GM19452 (cell line): ENCODE data around the gene WDR38.

Experiments used
- ATAC-seq: cut with Tn5 transposase; IDR thresholded peaks from one replicate; pipeline ENCODE4 v1.9.1; 2021; ENCODE audit not compliant: unreplicated experiment

Gene WDR38

DNA sequence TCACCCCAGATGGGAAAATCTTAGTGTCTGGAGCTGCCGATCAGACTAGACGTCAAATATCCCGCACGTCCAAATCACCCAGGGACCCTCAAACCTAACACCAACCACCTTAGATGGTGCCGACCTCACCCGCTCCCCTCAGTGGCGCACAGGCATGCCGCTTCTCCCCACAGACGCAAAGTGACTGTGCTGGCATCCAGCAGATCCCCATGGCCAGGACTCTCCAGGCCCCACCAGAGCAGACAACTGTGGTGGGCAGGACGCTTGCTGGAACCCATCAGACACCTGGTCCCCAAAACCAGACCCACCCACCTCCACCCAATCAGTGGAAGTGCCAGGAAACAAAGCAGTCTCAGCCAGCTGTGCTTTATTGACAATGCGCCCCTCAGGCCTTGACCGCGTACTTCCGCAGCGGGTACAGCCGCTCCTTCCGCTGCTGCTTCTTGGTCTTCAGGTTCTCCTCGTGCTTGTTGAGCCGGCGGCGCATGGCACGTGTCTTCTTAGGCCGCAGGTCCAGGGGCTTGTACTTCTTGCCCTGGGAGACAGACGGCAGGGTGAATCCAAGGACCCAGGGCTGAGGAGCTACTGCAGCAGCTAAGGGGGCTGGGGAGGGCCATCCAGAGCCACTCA lies 4.4 kb downstream of the WDR38 start:
- ATAC-seq, result no peak

DNA sequence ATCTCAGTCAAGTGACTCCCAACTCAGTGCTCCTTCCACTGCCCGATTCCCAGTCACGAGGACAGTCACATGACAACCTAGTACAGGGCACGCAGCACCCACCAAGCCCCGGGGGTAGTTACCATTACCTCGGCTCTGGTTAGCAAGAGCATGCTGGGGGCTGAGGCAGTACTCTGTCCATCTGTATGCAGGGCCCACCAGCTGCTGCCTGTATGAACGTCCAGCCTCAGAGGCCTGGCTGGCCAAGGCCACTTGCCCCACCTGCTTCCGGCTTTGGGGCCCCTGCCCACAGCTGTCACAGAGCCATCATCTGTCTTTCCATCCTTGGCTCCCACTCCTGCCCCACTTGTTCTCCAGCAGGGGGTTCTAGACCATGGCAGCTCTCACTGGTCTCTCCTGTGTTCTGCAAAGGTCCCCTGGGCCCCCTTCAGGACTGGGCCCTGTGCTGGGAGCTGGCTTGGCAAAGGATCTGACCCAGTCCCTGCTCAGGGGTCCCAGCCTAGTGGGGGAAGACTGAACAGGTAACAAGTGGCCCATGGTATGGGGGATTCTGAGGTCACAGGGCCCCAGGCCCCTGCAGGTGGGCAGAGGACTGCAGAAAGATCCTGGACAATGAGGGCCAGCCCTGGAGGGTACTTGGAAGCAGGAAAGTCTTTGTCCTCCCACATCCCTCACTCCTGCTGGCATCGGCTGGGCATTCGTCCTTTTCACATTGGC lies 5.2 kb downstream of the WDR38 start:
- no peak for ATAC-seq

DNA sequence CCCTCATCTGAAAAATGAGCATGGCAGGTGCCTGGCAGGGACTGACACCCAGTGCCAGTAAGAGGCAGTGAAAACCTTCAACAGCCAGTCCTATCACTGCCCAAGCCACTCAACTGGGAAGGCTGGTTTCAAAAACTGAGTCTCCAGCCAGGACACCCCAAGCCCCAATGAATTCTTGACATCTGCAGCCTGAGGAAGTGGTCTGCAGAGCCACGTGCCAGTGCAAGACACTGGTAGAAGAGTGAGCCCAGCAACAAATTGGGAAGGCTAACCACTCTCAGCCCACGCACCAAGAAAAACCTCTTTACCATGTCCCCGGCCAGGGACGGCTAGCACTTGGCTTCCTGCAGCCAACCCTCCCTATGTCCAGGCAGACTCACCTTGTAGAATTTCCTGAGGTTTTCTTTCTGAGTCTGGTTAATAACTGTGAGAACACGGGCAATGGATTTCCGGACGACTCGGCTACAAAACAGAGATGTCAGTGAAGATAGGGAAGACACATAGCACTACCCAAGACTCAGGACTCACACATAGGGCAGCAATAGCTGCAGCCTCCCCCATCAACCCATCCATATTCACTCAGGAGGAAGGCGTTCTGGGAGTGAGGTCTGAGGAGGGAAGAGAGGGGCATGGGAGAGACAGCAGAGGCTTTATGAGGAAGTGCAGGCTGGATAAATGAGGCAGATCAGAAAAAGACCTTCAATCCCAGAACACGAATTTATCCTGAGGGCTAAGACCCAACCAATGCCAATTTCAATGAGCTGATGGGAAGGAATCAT lies 6.7 kb downstream of the WDR38 start:
- ATAC-seq, result no peak

DNA sequence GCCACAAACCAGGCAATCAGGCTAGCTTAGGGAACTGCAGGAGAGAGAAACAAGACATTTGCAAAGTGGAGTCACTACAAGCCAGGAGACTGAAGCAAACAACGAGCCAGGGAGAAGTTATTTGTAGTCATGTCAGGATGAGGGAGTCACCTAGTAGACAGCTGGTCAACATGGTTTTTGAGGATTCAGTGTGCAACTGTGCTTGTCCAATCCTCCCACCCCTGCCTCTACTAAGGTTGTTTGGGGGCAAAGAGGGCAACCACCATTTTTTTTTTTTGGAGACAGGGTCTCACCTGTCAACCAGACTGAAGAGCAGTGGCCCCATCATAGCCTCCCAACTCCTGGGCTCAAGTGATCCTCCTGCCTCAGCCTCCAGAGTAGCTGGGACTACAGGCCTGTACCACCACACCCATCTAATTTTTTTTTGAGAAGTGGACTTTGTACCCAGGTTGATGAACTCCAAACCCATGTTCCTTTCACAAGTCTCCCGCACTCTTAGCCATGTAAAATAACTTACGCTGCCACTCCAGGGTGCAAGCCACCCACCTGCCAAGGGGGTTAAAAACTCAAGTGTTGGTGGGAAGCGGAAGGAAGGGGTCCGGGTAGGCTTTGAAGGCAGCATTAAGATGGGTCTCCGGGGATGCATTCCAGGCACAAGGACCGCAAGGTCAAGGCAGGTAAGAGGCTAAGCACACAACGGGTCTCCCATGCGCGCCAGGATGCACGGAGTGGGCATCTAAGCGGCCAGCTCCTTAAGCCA lies 7.5 kb downstream of the WDR38 start:
- no peak for ATAC-seq

DNA sequence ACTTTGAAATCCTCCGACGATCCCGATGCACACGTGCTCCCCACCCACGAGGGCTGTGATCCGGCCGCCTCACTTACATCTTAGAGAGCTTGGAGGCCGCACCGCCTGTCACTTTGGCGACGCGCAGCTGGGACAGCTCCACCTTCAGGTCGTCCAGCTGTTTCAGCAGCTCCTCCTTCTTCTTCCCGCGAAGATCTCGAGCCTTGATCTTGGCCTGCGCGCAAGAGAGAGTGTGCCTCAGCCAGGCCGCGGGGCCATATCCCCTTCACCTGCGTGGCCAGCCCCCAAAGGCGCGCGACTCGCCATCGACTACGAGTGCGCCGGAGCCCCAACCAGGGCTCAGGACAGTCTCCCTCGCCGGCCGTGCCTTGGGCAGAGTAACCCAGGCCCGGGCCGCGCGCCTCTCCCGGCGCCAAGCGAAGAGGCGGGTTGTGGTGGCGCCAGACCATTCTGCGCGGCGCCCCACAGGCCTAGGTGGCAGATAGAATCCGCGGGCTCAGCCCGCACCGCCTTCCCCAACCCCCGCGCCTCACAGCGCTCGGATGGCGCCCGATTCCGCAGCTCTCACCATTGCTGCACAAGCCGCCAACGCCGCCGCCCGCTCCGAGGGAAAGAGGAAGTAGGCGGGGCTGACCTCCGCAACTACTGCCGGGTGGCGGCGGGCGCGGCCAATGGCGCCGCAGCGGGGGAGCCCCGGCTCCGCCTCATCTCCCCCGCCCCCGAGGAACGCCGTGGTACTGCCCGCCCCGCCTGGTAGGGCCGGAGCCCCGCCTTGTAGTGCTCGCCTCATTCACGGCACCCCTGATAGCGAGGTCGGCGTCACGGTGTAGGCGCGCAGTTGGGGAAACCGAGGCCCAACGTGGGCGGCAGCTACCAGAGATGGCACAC lies 8.3 kb downstream of the WDR38 start, which contains the start of the genes ARPC5L and RPL35:
Gene ARPC5L (plus strand): TSS at position 789 of the 888 bp plus-strand sequence. CDS start 7,161 bp downstream, outside the sequence.
Gene RPL35 (minus strand): TSS at position 616 of the 888 bp plus-strand sequence. CDS start 45 bp downstream, at position 571.
- peak; percentile 88 for ATAC-seq

DNA sequence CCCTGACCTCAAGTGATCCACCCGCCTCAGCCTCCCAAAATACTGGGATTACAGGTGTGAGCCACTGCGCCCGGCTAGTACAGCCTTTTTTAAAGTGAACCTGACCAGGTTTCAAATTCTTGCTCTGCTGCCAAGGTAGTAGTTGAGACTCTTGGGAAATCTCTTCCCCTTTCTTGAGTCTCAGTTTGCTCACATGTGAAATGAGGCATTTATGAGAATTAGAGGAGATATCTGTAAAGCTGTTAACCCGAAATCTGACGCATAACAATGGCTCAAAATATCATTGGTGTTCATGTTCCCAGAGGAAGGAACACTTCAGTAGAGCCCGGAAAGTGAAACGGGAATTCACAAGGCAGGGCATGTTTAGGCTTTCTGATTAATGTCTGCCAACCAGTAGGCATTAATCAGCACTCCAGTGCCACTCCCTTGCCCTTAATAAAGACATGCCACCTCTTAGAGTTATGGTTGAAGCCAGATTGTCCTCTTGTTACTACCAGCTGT lies 10.2 kb downstream of the WDR38 start:
- ATAC-seq, result no peak

DNA sequence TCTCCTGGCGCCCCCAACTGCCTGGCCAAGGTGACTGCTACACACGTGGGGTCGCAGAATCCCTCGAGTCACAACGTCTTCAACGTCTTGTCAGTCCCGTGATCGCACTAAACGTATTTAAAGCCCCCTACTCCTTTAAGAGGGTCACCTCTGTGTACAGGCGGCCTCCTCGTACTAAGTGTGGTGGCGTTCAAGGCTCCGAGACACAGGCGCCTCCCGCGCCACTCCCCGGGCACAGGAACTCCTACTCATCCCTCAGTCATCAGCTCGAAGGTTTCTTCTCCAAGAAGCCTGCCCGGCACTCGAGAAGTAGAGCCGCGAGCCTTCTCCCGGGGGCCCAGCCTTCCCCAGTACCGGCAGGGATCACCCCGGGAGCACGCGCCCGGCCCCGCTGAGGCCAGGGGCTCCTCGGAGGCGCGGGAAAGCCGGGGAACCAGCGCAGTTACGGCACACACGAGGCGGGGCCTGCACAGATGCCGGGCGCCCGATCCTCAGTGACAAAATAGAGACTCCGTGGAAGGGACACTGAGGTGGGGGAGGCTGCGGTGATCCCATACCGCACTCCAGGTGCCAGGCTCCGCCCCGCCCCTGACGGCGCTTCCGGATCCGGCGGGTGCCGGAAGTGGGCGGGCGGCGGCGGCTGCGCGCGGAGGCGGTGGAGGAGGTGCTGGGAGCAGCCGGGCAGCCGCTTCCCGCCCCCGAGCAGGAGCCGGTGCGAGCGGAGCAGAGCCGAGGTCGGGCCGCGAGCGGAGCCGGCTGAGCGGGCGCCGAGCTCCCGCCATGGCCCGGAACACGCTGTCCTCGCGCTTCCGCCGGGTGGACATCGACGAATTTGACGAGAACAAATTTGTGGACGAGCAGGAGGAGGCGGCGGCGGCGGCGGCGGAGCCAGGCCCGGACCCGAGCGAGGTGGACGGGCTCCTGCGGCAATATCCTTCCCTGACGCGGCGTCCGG lies 15.5 kb downstream of the WDR38 start:
- ATAC-seq, result peak; percentile 66

DNA sequence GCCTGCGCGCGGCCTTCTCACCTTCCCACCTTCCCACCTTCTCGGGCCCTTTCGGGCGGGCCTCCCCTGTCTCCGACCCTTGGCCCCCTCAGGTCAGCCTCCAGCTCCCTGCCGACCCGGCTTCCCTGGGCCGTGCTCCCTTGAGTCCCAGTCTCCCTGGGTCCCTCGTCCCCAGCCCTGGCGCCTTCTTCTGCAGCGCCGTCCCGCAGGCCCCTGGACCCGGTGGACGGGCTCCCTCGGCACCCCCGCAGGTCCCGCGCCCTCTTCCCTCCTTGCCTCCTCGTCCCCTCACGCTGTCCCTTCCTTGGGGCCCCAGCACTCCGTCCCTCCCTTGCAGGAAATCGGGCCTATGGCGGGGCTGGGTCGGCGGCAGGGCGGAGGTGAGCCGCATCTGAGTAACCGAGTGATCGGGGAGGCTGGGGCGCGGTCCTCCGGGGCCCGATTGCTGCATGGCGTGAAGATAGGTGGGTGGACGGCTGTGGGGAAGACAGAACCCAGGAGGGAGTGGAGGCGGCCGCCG lies 16.3 kb downstream of the WDR38 start:
- ATAC-seq, result peak; percentile 1

DNA sequence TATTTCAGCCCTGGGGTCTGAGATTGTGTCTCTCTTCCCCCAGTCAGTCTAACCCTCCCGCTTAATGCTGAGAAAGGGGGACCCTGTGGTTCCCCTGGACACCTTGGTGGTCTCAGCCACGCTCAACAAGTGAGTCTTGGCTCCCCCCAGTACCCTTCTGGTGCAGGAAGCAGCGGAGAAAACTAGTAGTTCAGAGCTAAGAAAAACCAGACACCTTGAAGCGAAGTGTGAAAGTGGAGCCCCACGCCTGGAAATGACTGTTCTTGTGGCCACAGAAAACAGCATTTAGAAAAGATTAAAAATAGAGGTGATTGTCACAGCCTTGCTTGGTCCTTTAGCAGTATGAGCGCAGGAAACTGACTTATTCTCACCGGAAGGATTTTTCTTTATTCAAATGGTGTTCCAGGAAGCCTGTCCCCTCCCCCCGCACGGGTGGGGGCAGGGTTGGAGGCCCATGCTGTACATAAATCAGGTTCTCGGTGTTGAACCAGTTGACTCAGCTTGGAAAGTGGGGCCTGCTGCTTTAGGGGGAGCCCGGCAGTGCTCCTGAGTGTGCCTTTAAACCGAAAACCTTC lies 16.8 kb downstream of the WDR38 start:
- ATAC-seq, result peak; percentile 41

DNA sequence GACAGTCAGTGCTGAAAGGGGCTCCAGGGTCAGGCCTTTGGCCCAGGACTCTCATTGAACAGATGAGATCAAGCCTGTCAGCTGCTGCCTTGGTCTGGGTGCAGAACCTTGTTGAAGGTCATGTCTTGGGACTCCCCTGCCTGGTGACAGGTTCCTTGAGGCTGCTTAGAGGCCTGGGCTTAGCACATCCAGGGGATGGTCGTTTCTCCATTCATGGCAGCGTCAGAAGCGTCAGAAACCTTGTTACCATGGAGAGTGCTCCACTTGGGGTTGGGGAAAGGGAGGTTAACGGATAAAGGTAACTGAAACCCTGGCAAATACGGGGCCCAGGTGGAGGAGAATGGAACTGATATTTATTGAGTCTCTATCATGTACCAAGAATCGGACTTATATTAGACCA lies 17.5 kb downstream of the WDR38 start:
- ATAC-seq, result no peak

DNA sequence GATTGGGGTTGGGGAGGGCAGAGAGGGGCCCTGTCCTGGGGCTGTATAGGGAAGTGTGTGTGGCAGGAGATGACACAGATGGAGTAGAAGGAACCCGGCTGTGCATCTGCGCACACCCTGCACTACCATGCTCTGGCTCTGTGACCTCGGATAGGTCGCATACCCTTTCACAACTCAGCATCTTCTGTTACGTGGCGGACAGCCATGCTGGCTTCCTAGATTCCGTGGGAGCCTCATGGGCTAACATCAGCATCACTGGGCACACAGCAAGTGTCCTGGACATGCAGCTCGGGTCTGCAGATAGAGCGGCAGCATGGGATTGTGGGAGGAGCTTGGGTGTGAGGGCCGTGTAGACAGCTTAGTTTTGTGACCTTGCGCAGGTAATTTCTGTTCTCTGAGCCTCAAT lies 17.9 kb downstream of the WDR38 start:
- no peak for ATAC-seq

DNA sequence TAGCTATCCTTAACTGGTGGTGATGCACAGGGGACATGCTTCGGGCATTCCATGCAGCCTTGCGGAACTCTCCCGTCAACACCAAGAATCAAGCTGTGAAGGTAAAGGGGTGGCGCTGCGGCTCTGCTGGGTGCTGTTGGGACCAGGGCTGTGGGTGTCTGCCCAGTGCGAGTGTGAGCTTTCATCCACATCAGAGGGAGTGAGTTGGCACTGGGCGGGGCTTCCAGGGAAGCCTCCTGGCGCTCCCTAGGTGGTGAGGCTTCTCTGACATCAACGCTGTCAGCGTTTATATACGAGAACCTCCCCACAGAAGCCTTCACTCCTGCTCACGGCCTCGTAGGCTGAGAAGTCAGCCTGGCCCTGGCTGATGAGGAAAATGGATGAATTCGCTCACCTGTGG lies 20.4 kb downstream of the WDR38 start:
- no peak for ATAC-seq

DNA sequence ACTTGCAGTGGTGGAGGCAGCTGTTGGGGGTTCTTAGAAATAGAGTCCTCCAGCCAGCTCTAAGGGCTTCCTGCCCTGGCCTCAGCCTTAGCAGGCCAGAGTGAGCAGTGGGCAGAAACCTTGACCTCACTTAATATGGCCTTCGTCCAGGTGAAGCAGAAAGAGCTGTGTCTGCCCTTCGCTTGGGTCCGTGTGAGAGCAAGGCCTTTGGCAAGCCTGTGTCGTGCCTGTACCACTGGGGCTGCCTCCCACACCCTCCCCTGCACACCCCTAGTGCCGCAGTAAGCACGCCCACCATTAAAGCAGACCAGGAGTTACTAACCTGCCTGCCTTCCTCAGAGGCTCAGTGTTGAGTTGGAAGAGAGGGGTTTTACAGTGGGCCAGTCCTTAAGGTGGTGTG lies 22.2 kb downstream of the WDR38 start:
- no peak for ATAC-seq

DNA sequence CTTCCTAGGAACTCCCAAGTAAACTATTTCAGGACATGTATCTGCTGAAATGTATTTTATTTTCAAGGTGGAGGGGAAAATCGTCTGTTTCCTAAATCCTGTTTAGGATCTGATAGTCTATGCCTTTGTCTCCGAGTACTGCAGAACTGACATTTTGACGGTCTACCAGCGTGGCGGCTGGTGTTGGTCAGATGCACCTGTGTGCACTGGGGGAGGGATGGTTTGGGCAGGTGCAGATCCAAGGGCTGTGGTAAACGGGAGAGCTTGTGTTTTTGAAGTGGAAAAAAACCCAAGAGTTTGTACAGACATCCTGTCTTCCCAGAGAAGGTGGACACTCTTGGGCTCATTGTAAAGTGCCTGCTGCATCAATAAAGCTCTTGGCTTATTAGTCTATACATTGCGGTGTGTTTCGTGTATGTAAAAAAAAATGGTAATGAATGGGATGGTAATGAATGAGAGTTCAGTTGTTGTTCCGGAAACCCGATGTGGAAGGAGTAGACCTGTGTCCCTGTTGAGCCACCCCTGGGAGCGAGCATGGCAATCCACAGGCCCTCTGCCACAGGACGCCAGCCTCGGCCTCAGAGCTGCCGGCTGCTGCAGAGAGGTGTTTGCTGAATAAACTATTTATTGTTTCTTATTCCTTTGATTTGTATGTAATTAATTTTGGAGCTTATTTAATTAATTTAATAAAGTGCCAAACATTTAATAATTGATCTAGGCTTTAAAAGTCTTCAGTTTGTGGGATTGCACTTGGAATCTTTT lies 23.9 kb downstream of the WDR38 start:
- ATAC-seq, result no peak

DNA sequence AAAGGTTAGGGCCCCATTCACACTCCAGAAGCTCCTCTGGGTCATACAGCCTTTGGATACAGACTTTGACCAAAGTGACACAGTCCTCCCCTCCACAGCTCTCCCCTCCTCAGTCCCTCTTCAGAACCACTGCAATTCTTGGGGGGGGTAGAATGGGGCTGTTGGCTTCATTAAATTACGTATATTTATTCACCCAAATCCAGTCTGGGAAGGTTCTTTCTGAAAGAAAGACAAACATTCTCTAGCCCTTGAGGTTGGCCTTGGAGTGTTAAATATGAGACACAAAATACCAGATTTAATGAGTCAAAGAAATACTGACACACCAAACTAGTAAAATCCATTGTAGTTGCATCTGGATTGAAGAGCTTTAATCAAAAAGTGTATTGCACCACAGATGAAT lies 24.8 kb downstream of the WDR38 start:
- no peak for ATAC-seq

DNA sequence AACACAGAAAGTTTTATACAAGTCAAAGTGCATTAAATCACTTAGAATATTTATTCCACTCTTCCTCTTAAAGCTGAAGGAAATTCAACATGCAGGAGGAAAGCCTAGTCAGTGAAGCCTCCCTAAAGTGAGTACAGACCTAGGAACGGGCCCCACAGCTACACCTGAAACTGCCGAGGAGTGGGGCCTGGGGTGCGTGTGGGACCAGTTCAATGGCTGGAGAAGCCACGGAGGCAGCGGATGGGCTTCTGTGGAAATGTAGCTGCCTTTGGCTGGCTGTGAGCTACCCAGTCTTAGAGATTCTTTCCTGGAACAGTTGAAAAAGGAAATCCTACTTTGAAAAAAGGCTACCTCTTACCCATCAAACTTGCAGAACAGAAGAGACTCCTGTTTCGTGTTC lies 25.3 kb downstream of the WDR38 start:
- no peak for ATAC-seq

DNA sequence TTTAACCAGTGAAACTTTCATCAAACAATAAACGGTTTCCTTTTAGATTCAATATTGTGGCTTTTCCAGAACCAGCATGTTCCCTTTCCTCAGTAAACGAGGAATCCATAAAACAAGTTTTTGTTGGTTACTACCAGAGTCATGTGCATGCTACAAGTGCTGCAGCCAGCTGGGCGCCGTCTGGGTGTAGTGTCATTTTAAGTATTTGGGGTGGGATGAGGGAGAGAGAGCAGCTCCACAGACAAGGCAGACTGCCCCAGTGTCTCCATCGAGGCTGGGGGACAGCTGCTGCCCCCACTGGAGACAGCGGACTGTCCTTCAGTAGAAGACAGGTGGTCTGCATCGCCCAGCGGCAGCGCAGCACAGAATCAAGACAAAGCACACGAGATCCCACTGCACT lies 26.0 kb downstream of the WDR38 start:
- ATAC-seq, result no peak
